Smooth muscle cell of the pulmonary artery (primary cell): ENCODE data around the gene STIM2. TPM values are rescaled to one million over a fixed set of nuclear protein-coding genes. Genes with fewer than 3 reads are reported as not detected.

Experiments
- total RNA-seq: library from RNA; depleted of rRNA; stranded (reverse); fragments of >200 nt; gene quantifications from 2 replicates; pipeline ENCODE4 v1.2.3, GENCODE V29; 2014

Gene STIM2
- total RNA-seq: 6.1 and 9.4 TPM in 2 replicates

DNA sequence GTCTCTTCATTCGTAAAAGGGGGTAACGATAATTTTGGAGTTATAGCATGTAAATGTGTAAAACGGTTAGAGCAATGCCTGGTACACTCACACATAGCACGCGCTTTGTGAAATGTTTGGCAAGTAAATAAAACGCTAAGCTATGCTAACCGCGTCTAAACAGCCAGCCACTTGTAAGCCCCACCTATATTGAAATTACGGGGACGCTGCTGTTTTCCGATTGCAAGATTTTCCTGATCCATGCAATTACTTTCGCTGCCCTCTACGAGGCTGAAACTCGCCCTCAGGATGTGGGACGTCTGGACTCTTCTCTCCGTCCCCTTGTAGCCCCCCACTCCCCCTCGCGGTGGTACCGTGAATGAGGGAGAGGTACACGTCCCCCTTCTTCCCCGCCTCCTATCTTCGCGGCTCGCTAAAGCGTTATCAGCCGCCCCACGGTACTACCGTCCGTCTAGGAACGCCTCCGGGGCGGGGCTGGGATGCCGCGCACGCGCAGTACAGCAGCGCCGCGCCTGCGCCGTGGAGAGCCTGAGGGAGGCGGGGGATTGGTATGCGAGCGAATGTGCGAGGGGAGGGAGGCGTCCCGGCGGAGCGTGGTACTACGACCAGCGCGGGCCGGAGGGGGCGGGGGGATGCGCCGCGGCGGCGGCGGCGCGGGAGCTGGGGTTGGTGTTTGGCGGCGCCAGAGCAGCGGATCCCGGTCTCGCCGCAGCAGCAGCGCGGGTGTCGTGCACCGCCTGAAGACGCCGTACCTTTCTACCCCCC is at the start of gene STIM2:
Gene STIM2 (plus strand): TSS at position 685 of the 765 bp plus-strand sequence.

